Neural cell (in vitro differentiated cells): ENCODE measurements around the gene RPS8.
"Not testable (repeated sequence)": the region's sequence is repeated elsewhere in the genome, so short reads cannot be mapped to it uniquely, and the experiment has no call there.

ENCODE experiments used
- POLR2AphosphoS5 ChIP-seq: IDR thresholded peaks from 2 replicates; pipeline ENCODE4 v1.6.1; 2012
- TF ChIP-seq, protein P1 (sequence below): fragments of 450-650 bp; IDR thresholded peaks from 2 replicates; pipeline ENCODE4 v1.5.1; 2014; ENCODE audit warnings: antibody characterized with exemption, mild to moderate bottlenecking, moderate library complexity; ENCODE audit not compliant: poor library complexity, severe bottlenecking

DNA sequence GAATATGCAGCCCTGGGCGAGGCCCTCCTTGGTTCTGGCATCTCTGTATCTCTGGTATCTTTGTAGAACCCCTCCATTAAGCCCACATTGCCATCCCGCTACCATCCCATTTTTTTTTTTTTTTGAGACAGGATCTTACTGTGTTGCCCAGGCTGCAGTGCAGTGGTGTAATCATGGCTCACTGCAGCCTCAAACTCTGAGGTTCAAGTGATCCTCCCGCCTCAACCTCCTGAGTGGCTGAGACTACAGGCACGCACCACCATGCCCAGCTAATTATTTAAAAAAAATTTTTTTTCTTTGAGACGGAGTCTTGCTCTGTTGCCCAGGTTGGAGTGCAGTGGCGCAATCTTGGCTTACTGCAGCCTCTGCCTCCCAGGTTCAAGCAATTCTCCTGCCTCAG lies 49.1 kb downstream of the RPS8 start:
- TF ChIP-seq, protein P1, sequence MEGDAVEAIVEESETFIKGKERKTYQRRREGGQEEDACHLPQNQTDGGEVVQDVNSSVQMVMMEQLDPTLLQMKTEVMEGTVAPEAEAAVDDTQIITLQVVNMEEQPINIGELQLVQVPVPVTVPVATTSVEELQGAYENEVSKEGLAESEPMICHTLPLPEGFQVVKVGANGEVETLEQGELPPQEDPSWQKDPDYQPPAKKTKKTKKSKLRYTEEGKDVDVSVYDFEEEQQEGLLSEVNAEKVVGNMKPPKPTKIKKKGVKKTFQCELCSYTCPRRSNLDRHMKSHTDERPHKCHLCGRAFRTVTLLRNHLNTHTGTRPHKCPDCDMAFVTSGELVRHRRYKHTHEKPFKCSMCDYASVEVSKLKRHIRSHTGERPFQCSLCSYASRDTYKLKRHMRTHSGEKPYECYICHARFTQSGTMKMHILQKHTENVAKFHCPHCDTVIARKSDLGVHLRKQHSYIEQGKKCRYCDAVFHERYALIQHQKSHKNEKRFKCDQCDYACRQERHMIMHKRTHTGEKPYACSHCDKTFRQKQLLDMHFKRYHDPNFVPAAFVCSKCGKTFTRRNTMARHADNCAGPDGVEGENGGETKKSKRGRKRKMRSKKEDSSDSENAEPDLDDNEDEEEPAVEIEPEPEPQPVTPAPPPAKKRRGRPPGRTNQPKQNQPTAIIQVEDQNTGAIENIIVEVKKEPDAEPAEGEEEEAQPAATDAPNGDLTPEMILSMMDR = not testable (repeated sequence)
- TF ChIP-seq POLR2AphosphoS5 = not testable (repeated sequence)
